Measurements from ENCODE around the gene LPO. TPM values are rescaled to one million over a fixed set of nuclear protein-coding genes. Genes with fewer than 3 reads are reported as not detected.

The LPO gene
- total and polyA plus RNA-seq, 10 of the 15 experiments (the other 5 are each of a cell fraction or from before 2014, with no cell fraction given) = 0.03 to 0.11 (median 0.06) TPM; not detected in 7

DNA sequence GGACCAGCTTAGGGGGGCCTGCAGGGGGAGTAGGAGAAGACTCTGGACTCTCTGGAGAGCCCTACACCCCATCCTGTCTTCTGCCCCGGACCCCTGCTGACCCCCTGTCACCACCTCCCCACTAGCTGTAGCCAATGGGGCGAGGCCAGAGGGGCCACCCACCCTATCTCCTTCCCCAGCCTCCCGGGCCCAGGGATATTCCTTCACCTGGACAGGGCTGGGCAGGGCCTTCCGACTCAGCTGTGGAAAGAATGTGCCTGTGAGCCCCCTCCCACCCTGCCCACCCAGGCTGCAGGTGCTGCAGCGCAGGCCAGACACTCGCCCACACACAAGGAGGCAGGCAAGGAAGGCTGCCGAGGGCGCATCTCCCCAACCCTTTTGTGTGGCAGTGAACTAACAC, 67.2 kb downstream of the LPO start (continued):
- no peak for TF ChIP-seq SMARCA5 (IDR thresholded peaks at IDR 0.05)

GRCh38 chr17:58306131-58306951, 68.0 kb downstream of the LPO start:
- Histone ChIP-seq H3K36me3 (ENCODE audit: control insufficient read depth in 2 of 2, insufficient read depth in 2 of 2, low read length in 1 of 2) (0 out of 4 replicates have a peak, but pooled peaks cover 0 to 1% of the 10 kb centered on the region in 2 experiments), H4K20me1 (ENCODE audit: control insufficient read depth, insufficient read depth) (no peaks in the 10 kb centered on the region), H3K4me3 (no peak overlapping the region), H3K4me2 (ENCODE audit: control insufficient read depth, insufficient read depth) (no peak overlapping the region), H3K79me2 (ENCODE audit: control insufficient read depth, insufficient read depth, low read length) (no peaks in the 10 kb centered on the region), H3K27ac (ENCODE audit: control insufficient read depth, insufficient read depth) (no peak overlapping the region), H2AFZ (ENCODE audit: control insufficient read depth, low read depth, low read length) (no peak overlapping the region), H3K27me3 (replicated peaks in 1 of 2; ENCODE audit: control insufficient read depth in 2 of 2, insufficient read depth in 2 of 2, low read length in 1 of 2) (no peaks in the 10 kb centered on the region), H3K9me3 (replicated peaks; ENCODE audit: control insufficient read depth, insufficient read depth, low read length) (no peaks in the 10 kb centered on the region), H3K4me1 (ENCODE audit: control insufficient read depth, insufficient read depth, low read length) (no peaks in the 10 kb centered on the region), H3K9ac (ENCODE audit: control insufficient read depth, insufficient read depth, low read length) (no peak overlapping the region)
- 64% methylated on average over 18 of the region's 19 CpGs for WGBS (ENCODE audit: insufficient coverage, insufficient replicate concordance, low lambda C conversion rate, missing lambda C conversion rate)
- POLR2A ChIA-PET = interaction anchor here (0.7 kb wide), 1 partner anchor 11 kb away, joined by 3 read pairs; no protein-coding TSS in a partner anchor
- no peak for FAIRE-seq
- TF ChIP-seq FOXM1 (IDR thresholded peaks at IDR 0.05; ENCODE audit: low read depth, low read length) (no peak), RELA (IDR thresholded peaks at IDR 0.05; ENCODE audit: borderline replicate concordance, partially characterized antibody) (no peak)
- RAD21 ChIA-PET (ENCODE audit: unreplicated experiment) = interaction anchor here (1.2 to 3.0 kb wide), 2 partner anchors 11 to 31 kb away, joined by 3 to 12 read pairs; no protein-coding TSS in a partner anchor
- no peak for DNase-seq (ENCODE audit: low read depth, low spot score)
- ATAC-seq = no peak
- no TSS peak for BruUV-seq (replicated peaks)
- CTCF ChIA-PET = interaction anchor here (0.6 to 7.1 kb wide), 5 partner anchors 9 to 127 kb away, joined by 3 to 56 read pairs (median 14); no protein-coding TSS in a partner anchor
- in situ Hi-C loops (cut with MboI) = no loop called here
- intact Hi-C loops (cut with micrococcal nuclease; ENCODE audit: unreplicated experiment) = no loop called here
- SMC1A ChIA-PET (ENCODE audit: uncharacterized antibody, unreplicated experiment) = interaction anchor here (2.8 kb wide), 1 partner anchor 38 kb away, joined by 13 read pairs; no protein-coding TSS in a partner anchor

All from GM12878 (cell line).